Left lung (tissue), 10 donors: ENCODE results near the gene FAU. TPM values are rescaled to one million over a fixed set of nuclear protein-coding genes. Genes with fewer than 3 reads are reported as not detected.

Experiments used
- ATAC-seq: fragments of 200-7000 bp; cut with Tn5 transposase; one replicate; pipeline ENCODE4 v1.9.1; 2020; ENCODE audit warnings: moderate library complexity
- DNase-seq, 4 donors: peaks; one replicate each; pipeline ENCODE4 v3.0.0-alpha.2; 2013 to 2020
- H3K27ac ChIP-seq, 2 donors: fragments of 200-600 bp; sonication (generic) in 1 of 2; one replicate each; pipeline versions ENCODE4 v1.5.0 to v1.8.0; 2020 to 2021
- H3K27me3 ChIP-seq, 2 donors: fragments of 200-600 bp; sonication (generic) in 1 of 2; one replicate each; pipeline versions ENCODE4 v1.5.0 to v1.8.0; 2020 to 2021
- H3K36me3 ChIP-seq, 2 donors: fragments of 200-600 bp; sonication (generic) in 1 of 2; one replicate each; pipeline versions ENCODE4 v1.5.0 to v1.8.0; 2020 to 2021
- H3K4me1 ChIP-seq, 2 donors: fragments of 200-600 bp; one replicate each; pipeline ENCODE4 v1.8.0; 2021
- H3K4me3 ChIP-seq, 2 donors: fragments of 200-600 bp; sonication (generic) in 1 of 2; one replicate each; pipeline versions ENCODE4 v1.5.0 to v1.8.0; 2020 to 2021; ENCODE audit warnings: mild to moderate bottlenecking in 1 of 2
- H3K9me3 ChIP-seq, 2 donors: fragments of 200-600 bp; sonication (generic) in 1 of 2; one replicate each; pipeline versions ENCODE4 v1.5.0 to v1.8.0; 2020 to 2021
- CTCF ChIP-seq, 2 donors: fragments of 200-600 bp; sonication (generic) in 1 of 2; IDR thresholded peaks; one replicate each; pipeline versions ENCODE4 v1.5.0 to v1.8.0; 2021; ENCODE audit warnings: antibody characterized with exemption in 2 of 2
- intact Hi-C, 2 donors: fragments of 100-400 bp; cut with DNase I; formaldehyde crosslinking; loops; one replicate each; pipeline versions ENCODE4 v1.11.2 to v1.14.2; 2022
- polyA plus RNA-seq, 6 donors: library from polyadenylated mRNA; unstranded; fragments of 120-200 nt; gene quantifications; one replicate each; pipeline ENCODE4 v1.2.1, GENCODE V29; 2013; ENCODE audit not compliant: insufficient read length in 6 of 6
- total RNA-seq, 2 donors: library from RNA; stranded (reverse); fragmentation: NEBNext Ultra II Directional; extraction: Animal tissue kit (Norgen Biotek cat#: 25700); gene quantifications; one replicate each; pipeline ENCODE4 v1.2.1, GENCODE V29; 2021
- donor health status: DM: no; HTN: yes; CAD: no.
- donor health status: DM: no; HTN: no; CAD: no.

FAU gene
- total and polyA plus RNA-seq, 8 donors, result 621 to 1,036 (median 818) TPM

- H3K4me3 ChIP-seq, result peak overlapping the region; percentile 74 to 89
- intact Hi-C loops, result no loop called here
- no peaks in the 10 kb centered on the region for H3K27me3 ChIP-seq
- H3K36me3 ChIP-seq, result no peaks in the 10 kb centered on the region
- TF ChIP-seq CTCF (IDR thresholded peaks at IDR 0.05), result no peak
- H3K9me3 ChIP-seq, result no peaks in the 10 kb centered on the region
- ATAC-seq, result no peak
- DNase-seq, result no peak
- H3K27ac ChIP-seq, result peak overlapping the region in 1 of 2 donors; percentile 89
- H3K4me1 ChIP-seq, result peaks cover 3 to 23% of the 10 kb centered on the region in 2 donors
Measured at GRCh38 chr11:65095427-65095826, 26.5 kb downstream of the FAU start.

- ATAC-seq, result no peak
- no peaks in the 10 kb centered on the region for H3K9me3 ChIP-seq
- TF ChIP-seq CTCF (IDR thresholded peaks at IDR 0.05), result no peak
- H3K27me3 ChIP-seq, result no peaks in the 10 kb centered on the region
- no peak overlapping the region for H3K27ac ChIP-seq
- no peak for DNase-seq
- peaks cover under 1 to 8% of the 10 kb centered on the region in 2 donors for H3K4me1 ChIP-seq
- H3K4me3 ChIP-seq, result no peak overlapping the region
- peaks cover 0 to 46% of the 10 kb centered on the region in 2 donors for H3K36me3 ChIP-seq
- intact Hi-C loops, result no loop called here
Measured at GRCh38 chr11:65090628-65091027, 31.3 kb downstream of the FAU start.

GRCh38 chr11:65089621-65090020, 32.3 kb downstream of the FAU start:
- Histone ChIP-seq H3K27ac (no peak overlapping the region), H3K4me3 (no peak overlapping the region), H3K36me3 (peaks cover 0 to 52% of the 10 kb centered on the region in 2 donors), H3K27me3 (no peaks in the 10 kb centered on the region), H3K4me1 (peaks cover 9 to 16% of the 10 kb centered on the region in 2 donors), H3K9me3 (no peaks in the 10 kb centered on the region)
- intact Hi-C loops, result no loop called here
- TF ChIP-seq CTCF (IDR thresholded peaks at IDR 0.05), result no peak
- ATAC-seq (no peak), DNase-seq (no peak)

GRCh38 chr11:65087827-65088226, 34.1 kb downstream of the FAU start:
- Histone ChIP-seq H3K4me1 (peaks cover 9 to 27% of the 10 kb centered on the region in 2 donors), H3K27ac (no peak overlapping the region), H3K27me3 (no peaks in the 10 kb centered on the region), H3K4me3 (no peak overlapping the region), H3K9me3 (no peaks in the 10 kb centered on the region), H3K36me3 (peaks cover 0 to 52% of the 10 kb centered on the region in 2 donors)
- DNase-seq (no peak), ATAC-seq (no peak)
- intact Hi-C loops, result no loop called here
- no peak for TF ChIP-seq CTCF (IDR thresholded peaks at IDR 0.05)

GRCh38 chr11:65087216-65087615, 34.7 kb downstream of the FAU start:
- Histone ChIP-seq H3K9me3 (no peaks in the 10 kb centered on the region), H3K27ac (no peak overlapping the region), H3K27me3 (no peaks in the 10 kb centered on the region), H3K4me1 (peaks cover 9 to 27% of the 10 kb centered on the region in 2 donors), H3K36me3 (peaks cover 0 to 52% of the 10 kb centered on the region in 2 donors), H3K4me3 (no peak overlapping the region)
- no peak for TF ChIP-seq CTCF (IDR thresholded peaks at IDR 0.05)
- intact Hi-C loops, result no loop called here
- ATAC-seq (no peak), DNase-seq (no peak)
